GM19240 (cell line): ENCODE results near the gene DHX57.
"Not testable (repeated sequence)": the region's sequence is repeated elsewhere in the genome, so short reads cannot be mapped to it uniquely, and the experiment has no call there.

Experiments used
- DNase-seq: peaks from one replicate; pipeline ENCODE4 v3.0.0; 2011; ENCODE audit warnings: low spot score; ENCODE audit not compliant: insufficient read length

DHX57 gene

DNA sequence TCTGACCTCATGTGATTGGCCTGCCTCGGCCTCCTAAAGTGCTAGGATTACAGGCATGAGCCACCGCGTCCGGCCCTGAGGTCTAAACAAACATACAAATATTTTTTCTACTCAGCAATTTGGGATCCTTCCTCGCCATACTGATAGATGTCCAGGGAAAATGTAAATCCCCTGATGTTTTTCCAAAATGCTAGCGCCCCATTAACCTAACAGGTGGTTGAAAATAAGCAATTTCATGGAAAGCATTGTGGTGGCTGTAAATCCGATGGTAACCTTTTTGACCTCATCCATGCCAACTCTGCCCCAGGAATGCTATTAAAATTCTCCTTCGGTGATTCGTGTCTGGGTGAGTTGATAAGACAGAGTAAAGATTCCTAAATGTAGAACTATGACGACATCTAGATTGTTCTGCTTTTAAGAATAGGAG lies 78.5 kb downstream of the DHX57 start:
- DNase-seq: no peak

DNA sequence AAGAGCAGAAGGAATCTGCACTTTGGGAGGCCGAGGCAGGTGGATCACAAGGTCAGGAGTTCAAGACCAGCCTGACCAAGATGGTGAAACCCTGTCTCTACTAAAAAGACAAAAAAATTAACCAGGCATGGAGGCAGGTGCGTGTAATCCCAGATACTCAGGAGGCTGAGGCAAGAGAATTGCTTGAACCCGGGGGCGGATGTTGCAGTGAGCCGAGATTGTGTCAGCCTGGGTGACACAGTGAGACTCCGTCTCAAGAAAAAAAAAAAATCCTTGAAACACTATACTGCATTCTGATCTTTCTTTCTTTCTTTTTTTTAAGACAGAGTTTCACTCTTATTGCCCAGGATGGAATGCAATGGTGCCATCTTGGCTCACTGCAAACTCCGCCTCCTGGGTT lies 80.7 kb downstream of the DHX57 start:
- DNase-seq: not testable (repeated sequence)

DNA sequence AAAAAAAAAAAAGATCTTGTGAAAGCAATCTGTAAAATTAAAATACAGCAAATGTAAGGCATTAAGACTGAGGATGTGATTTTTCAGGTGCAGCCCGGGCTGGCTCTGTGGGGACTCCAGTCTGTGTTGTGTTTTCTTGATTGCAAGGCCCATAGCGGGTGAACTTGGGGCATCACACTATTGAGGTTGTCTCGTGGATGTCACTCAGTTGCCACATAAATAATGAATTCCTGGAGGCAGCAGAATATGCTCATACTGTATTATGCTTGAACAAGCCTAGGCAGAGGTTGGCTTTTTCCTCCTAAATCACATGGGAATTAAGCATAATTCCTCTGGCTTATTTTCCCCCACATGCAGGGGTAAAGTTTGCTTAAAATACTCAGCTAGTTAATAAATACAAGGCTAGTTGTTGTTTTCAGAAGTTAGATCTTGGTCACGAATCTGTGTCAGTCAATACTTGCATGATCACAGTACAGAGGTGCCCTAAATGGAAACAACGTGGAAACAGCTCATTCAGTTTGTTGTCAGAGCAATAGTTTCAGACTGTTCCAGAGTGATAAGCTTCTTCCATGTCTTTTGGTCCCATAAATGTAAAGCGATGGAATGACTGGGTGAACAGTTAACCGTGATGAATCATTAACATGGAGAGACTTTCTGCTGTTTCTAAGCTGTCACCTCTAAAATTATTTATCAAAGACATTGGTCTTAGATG lies 81.3 kb downstream of the DHX57 start:
- no peak for DNase-seq

DNA sequence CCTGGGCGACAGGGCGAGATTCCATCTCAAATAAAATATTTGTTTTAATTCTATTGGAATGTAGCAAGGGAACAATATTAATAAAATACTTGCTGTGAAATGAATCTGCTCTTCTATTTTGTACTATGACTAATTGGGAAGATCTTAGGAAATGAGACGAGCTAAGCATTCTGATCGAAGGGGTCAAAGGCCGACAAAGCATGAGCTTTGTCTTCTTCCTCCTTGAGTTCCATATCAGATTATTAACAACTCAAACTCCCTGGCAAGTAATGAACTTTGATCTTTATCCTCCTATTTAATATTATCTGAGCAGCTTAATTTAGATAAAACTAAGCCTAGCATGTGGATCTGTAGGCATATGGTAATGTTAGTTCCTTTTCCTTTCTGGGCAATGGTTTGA lies 82.2 kb downstream of the DHX57 start:
- DNase-seq: no peak

DNA sequence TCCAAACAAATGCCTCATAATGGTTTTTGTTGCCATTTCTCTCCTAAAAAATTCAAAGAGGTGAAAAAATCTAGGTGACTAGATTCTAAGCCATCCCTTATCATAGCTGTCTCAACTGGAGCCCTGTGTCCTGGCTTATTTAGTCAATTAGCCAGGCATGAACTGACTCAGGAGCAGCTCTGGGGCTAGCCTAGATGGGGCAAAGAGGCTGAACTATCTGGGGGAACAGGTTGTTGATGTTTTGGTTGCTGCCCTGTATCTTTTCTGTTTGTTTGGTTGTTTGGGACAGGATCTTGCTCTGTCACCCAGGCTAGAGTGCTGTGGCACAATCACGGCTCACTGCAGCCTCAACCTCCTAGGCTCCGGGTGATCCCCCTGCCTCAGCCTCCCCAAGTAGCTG lies 83.0 kb downstream of the DHX57 start:
- DNase-seq: no peak

DNA sequence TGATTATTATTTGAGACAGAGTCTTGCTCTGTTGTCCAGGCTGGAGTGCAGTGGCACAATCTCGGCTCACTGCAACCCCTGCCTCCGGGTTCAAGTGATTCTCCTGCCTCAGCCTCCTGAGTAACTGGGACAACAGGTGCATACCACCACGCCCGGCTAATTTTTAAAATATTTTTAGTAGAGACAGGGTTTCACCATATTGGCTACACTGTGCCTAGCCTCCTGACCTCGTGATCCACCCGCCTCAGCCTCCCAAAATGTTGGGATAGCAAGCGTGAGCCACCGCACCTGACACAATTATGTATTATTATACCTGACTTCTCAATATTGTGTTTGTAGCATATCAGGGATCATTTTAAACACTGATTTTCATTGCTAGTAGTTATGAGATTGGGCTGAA lies 83.4 kb downstream of the DHX57 start:
- DNase-seq: not testable (repeated sequence)

DNA sequence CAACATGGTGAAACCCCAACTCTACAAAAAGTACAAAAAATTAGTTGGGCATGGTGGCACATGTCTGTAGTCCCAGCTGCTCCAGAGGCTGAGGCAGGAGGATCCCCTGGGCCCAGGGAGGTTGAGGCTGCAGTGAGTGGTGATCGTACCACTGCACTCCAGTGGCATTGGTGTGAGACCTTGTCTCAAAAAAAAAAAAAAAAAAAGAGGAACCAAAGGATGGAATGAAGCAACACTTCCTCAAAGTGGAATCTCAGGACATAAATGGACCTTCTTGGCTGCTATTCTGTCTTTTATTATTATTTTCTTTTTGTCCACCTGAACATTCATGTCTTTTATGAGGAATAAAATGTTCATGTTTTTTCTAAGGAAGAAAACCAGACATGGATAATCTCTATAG lies 84.0 kb downstream of the DHX57 start:
- no peak for DNase-seq

DNA sequence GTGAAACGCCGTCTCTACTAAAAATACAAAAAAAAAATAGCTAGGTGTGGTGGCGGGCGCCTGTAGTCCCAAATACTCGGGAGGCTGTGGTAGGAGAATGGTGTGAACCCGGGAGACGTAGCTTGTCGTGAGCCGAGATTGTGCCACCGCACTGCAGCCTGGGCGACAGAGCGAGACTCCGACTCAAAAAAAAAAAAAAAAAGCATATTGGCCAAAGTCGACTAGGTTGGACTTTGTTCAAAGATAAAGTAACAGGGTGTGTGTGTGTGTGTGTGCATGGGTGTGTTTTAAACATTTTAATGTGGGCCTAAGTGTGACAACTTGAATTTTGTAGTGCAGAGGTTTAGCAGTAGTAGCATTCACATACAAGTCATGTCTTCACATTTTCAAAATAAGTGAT lies 86.0 kb downstream of the DHX57 start:
- no peak for DNase-seq

DNA sequence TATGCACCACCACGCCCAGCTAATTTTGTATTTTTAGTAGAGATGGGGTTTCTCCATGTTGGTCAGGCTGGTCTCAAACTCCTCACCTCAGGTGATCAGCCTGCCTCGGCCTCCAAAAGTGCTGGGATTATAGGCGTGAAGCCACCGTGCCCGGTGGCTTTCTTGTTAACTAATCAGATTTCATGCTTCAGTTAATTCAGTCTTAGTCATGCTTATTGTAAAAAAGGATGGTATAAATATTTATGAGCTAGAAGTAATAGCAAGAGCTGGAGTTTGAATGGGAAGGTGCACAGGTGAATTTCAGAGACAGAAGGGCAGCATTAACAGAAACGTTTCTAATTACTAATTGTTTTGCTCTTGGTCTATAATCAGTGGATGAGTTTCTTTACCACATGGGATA lies 87.4 kb downstream of the DHX57 start:
- no peak for DNase-seq

DNA sequence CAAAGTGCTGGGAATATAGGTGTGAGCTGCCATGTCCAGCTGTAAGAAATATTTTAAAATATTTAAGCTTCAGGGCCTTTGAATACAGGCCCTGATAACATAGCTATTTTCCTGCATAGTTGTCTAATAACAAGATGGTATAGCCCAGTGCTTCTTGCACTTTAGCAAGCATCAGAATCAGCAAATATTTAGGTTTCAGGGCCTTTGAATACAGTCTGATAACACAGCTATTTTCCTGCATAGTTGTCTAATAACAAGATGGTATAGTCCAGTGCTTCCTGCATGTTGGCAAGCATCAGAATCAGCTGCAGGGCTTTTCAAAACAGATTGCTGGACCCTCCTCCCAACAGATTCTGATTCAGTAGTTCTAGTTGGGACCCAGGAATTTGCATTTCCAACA lies 92.1 kb downstream of the DHX57 start:
- DNase-seq: no peak

DNA sequence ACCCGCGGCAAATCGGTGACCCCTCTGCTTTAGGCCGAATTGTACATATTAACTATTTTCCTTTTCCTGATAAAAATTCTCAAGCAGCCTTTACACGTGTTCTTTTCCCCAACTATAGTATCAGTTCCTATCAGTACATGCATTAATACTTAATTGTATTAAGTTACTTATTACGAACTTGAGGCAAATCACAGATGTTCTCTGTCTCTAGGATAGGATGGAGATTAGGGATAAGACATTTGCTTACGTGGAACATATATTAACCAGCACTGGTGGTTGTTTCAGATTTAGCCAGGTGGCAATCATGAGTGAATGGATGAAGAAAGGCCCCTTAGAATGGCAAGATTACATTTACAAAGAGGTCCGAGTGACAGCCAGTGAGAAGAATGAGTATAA lies 97.0 kb downstream of the DHX57 start:
- no peak for DNase-seq

DNA sequence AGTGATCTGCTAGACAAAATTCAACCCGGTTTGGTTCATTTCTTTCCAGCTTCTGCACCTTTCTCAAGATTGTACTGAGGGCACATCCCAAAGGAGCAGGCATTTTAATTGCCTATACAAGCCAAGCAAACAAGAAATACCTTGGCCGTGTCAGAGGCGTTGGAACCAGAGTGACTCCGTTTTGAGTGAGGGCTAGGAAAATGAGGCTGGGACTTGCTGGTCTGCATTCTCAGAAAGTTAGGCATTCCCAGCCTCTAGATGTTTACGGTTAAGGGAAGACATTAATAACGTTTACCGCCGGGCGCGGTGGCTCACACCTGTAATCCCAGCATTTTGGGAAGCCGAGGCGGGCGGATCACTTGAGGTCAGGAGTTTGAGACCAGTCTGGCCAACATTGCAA lies 99.2 kb downstream of the DHX57 start:
- no peak for DNase-seq

DNA sequence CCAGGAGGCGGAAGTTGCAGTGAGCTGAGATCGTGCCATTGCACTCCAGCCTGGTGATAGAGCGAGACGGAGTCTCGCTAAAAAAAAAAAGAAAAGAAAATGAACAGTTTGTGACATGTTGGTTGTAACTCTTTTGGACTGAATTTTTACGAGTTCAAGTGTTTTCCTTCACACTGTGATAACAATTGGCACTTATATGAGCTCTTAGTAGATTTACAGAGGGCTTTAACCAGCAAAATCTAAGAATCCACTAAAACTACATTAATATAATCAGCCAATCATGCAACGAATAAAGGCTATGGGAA lies 99.9 kb downstream of the DHX57 start:
- no peak for DNase-seq

DNA sequence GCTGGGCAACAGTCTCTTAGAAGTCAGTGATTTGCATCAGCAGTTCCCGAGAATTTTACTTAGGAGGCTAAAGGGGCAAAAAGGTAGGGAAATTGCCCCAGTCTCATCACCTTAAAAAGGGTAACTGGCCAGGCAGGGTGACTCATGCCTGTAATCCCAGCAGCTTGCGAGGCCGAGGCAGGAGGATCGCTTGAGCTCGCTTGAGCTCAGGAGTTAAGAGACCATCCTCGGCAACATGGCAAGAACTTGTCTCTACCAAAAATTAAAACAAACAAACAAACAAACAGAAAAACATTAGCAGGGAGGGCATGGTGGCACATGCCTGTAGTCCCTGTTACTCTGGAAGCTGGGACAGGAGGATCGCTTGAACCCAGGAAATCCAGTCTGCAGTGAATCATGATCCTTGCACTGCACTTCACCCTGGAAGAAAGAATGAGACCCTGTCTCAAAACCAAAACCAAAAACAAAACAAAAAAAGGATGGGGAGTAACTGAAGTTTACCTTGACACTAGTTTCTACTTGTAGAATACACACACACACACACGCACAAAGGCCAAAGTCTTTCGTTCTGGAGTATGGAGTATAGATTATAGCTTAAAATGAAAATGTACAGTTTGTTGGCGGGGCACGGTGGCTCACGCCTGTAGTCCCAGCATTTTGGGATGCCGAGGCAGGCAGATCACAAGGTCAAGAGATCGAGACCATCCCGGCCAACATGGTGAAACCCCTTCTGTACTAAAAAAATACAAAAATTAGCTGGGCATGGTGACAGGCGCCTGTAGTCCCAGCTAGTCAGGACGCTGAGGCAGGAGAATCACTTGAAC lies 100.4 kb downstream of the DHX57 start:
- DNase-seq: no peak

DNA sequence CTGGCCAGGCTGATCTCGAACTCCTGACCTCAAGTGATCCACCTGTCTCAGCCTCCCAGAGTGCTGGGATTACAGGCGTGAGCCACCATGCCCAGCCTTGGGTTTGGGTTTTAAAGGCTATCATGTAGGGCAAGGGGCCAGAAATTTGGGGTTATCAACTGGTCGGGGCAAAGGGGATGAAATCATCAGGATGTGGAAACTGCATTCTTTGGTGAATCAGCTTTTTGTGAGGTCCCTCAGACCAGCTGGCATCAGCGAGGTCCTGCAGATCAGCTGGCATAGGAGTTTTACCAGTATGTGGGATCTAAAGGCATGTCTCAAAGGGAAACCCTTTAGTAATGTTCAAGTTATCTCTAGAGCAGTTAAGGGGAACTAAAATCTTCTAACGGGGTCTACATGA lies 104.1 kb downstream of the DHX57 start:
- no peak for DNase-seq

DNA sequence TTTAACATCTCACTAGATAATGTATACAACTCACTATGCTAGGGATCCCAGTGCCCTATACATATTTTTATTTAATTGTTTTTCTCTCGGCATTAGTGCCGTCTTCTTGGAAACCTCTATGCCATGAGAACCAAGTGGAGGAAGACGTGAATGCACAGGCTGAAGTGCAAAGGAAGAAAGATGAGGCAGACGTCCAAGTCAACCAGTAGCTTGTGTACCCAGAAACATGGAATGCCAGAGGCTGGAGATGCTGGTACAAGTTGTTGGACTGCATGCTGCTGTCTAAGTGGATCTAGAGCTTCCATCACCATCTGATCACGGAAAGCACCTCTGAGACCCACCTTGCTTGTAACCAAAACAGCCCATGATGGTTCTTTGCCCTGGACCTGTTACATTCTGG lies 110.2 kb downstream of the DHX57 start:
- no peak for DNase-seq

DNA sequence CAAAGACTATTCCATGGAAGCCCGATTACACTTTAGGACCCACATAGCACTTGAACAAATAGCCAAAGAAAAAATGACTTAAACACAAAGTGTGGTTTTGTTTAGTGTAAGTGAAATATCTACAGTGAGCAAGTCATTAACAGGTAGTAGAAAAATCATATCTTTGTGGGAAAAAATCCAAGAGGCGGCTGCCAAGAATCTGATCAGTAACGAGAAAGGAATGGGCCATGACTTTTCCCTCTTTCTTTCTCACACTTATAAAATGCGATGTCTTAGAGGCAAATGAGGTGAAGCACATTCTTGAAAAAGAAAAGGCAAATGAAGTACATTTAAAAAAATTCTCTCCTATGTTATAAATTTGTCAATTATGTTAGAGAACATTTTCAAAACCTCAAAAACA lies 110.6 kb downstream of the DHX57 start:
- DNase-seq: no peak

DNA sequence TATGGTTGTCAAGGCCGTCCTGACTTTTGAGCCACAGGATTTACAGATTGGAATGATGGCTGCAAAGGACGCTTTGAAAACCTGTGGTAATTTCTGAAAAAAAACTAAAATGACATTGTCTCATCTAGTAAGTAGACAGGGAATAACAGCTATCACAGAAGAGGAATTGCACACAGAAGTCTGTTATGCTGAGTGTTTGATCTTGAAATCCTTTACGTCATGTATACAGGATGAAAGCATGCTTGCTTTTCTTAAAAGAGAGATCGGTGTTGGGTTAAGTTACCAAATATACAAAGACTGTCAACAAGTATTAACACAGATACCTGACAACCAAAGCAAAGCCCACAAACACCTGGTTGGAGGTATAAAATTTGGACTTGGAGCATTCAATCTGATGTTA lies 112.0 kb downstream of the DHX57 start:
- DNase-seq: no peak

DNA sequence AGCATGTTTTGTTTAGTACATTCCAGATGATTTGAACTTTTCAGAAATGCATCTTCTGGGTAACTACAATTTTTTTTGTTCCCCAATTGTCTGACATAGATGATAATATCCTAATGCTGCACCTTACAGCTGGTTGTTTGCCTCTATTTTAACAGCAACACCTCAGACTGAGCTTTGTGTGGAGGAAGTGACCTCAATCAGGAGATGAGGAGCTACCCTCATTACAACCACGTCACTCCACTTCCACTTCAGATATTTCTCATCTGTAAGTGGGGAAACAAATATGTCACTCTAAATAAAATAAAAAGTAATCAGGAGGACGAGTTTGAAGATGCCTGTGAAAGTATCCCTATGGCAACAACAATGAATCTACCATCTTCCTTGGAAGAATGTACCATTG lies 112.5 kb downstream of the DHX57 start:
- no peak for DNase-seq

DNA sequence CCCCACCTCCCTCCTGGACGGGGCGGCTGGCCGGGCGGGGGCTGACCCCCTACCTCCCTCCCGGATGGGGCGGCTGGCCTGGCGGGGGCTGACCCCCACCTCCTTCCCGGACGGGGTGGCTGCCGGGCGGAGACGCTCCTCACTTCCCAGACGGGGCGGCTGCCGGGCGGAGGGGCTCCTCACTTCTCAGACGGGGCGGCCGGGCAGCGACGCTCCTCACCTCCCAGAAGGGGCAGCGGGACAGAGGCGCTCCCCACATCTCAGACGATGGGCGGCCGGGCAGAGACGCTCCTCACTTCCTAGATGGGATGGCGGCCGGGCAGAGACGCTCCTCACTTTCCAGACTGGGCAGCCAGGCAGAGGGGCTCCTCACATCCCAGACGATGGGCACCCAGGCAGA lies 119.8 kb downstream of the DHX57 start:
- DNase-seq: not testable (repeated sequence)

DNA sequence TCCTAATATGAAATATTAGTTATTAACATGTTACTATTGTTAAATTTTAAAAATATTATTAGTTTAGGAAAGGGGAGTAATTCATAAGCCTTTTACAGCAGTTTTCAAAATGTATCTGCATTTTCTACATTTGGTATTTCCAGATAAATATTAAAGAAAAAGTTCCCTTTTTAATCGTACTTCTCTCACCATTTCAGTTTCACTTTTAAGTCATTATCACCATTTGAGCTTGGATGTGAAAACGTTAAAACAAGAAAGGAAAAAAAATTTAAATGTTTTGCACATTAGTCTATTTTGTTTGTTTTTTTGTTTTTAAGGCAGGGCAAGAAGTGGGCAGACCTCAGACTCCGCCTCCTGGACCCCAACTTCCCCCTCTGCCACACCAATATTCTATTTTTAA lies 121.2 kb downstream of the DHX57 start:
- DNase-seq: no peak

DNA sequence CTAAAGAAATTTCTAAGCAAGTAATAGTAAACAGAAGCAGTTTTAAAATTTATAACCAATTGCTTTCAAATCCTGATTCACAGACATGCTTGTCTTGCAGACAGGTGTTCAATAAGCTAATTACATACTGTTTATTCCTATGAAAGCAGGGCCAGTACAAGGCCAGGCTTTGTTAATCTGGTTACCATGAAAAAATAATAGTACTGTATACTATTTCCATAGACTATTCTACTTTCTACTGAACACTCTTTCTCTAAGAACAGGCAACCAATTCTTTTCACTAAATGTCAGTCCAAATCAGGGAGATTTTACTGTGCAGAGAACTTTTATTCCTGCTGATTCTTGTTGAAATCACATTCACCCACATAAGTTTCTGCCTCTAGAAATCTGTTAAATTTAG lies 121.7 kb downstream of the DHX57 start:
- no peak for DNase-seq
